Gastroesophageal sphincter (tissue), 4 donors: Measurements from ENCODE around the gene ARHGEF6. TPM values are rescaled to one million over a fixed set of nuclear protein-coding genes. Genes with fewer than 3 reads are reported as not detected.

Experiments
- ATAC-seq: fragments of 150-250 bp; one replicate; pipeline ENCODE4 v1.9.1; 2016; ENCODE audit warnings: mild to moderate bottlenecking, moderate library complexity
- H3K27ac ChIP-seq, 4 donors: fragments of 200-600 bp; sonication (generic) in 3 of 4; 1 replicate in 3 of 4; 2 replicates in 1 of 4; pipeline ENCODE4 v1.5.1; 2016 to 2019
- H3K27me3 ChIP-seq: fragments of 200-600 bp; sonication (generic); one replicate; pipeline ENCODE4 v1.5.1; 2019
- H3K36me3 ChIP-seq, 2 donors: fragments of 200-600 bp; sonication (generic); one replicate each; pipeline ENCODE4 v1.5.1; 2019; ENCODE audit warnings: control low read depth in 1 of 2
- H3K4me1 ChIP-seq, 3 donors: fragments of 200-600 bp; sonication (generic); 1 replicate in 2 of 3; 2 replicates in 1 of 3; pipeline ENCODE4 v1.5.1; 2016 to 2019; ENCODE audit warnings: control low read depth in 2 of 3
- H3K4me3 ChIP-seq, 2 donors: fragments of 200-600 bp; sonication (generic); one replicate each; pipeline ENCODE4 v1.5.1; 2019; ENCODE audit warnings: mild to moderate bottlenecking in 1 of 2, moderate library complexity in 1 of 2
- H3K9me3 ChIP-seq, 3 donors: fragments of 200-600 bp; sonication (generic); one replicate each; pipeline ENCODE4 v1.5.1; 2017 to 2019; ENCODE audit warnings: control low read depth in 2 of 3
- EP300 ChIP-seq: sonication (generic); formaldehyde crosslinking; IDR thresholded peaks from one replicate; pipeline ENCODE4 v1.6.1; 2017; ENCODE audit warnings: antibody characterized with exemption, mild to moderate bottlenecking
- POLR2A ChIP-seq, 2 donors: fragments of 450-650 bp; IDR thresholded peaks; one replicate each; pipeline ENCODE4 v1.6.1; 2017; ENCODE audit warnings: antibody characterized with exemption in 2 of 2, mild to moderate bottlenecking in 2 of 2, moderate library complexity in 1 of 2
- POLR2AphosphoS5 ChIP-seq: sonication (generic); formaldehyde crosslinking; IDR thresholded peaks from one replicate; pipeline ENCODE4 v1.6.1; 2017; ENCODE audit warnings: antibody characterized with exemption
- WGBS, 2 donors: methylation state at CpG; one replicate each; pipeline ENCODE4 v1.1.5; 2018; ENCODE audit warnings: low coverage in 1 of 2; 5-methylcytosine and 5-hydroxymethylcytosine counted together
- total RNA-seq, 4 donors: library from RNA; depleted of rRNA; stranded (reverse); fragments of >200 nt; gene quantifications; one replicate each; pipeline ENCODE4 v1.1.0, GENCODE V29; 2016
- TF ChIP-seq, protein P1 (sequence below), 4 experiments: fragments of 200-600 bp in 2 of 4; fragments of 450-650 bp in 2 of 4; sonication (generic) in 1 of 4; IDR thresholded peaks; one replicate each; pipeline ENCODE4 v1.5.1; 2017 to 2019; ENCODE audit warnings: antibody characterized with exemption in 4 of 4, mild to moderate bottlenecking in 2 of 4, moderate library complexity in 2 of 4

The ARHGEF6 gene
- total RNA-seq, 4 donors from 2014 or later, result 14.2 to 18.5 (median 16.3) TPM

DNA sequence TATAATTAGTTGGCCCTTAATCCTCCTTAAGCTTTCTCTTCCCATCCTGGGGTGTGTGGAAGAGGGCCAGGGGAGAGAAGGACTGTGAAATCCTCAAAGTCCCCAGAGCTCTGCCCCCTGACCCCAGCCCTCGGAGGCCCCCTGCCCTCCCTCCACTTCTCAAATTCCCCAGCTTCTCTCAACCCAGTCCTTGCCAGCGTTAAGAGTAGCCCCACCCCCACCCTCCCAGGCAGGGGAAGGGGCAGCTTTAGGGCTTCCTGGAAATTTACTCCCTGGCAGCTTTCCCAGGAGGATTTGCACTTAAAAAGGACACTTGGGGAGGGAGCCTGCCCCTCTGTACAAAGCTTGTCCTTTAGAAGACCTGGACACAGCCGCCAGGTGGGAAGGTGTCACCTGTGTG, 144.6 kb downstream of the ARHGEF6 start:
- no peaks in the 10 kb centered on the region for H3K36me3 ChIP-seq
- ATAC-seq, result no peak
- TF ChIP-seq EP300 (no peak), POLR2A (IDR thresholded peaks at IDR 0.05) (no peak), POLR2AphosphoS5 (no peak)
- TF ChIP-seq, protein P1, sequence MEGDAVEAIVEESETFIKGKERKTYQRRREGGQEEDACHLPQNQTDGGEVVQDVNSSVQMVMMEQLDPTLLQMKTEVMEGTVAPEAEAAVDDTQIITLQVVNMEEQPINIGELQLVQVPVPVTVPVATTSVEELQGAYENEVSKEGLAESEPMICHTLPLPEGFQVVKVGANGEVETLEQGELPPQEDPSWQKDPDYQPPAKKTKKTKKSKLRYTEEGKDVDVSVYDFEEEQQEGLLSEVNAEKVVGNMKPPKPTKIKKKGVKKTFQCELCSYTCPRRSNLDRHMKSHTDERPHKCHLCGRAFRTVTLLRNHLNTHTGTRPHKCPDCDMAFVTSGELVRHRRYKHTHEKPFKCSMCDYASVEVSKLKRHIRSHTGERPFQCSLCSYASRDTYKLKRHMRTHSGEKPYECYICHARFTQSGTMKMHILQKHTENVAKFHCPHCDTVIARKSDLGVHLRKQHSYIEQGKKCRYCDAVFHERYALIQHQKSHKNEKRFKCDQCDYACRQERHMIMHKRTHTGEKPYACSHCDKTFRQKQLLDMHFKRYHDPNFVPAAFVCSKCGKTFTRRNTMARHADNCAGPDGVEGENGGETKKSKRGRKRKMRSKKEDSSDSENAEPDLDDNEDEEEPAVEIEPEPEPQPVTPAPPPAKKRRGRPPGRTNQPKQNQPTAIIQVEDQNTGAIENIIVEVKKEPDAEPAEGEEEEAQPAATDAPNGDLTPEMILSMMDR (IDR thresholded peaks at IDR 0.05), result no peak
- H3K4me3 ChIP-seq, result no peak overlapping the region
- H3K4me1 ChIP-seq, result no peaks in the 10 kb centered on the region
- H3K27me3 ChIP-seq, result no peaks in the 10 kb centered on the region
- no peaks in the 10 kb centered on the region for H3K9me3 ChIP-seq
- WGBS, 2 donors, result no CpG with 5 or more reads among the region's 3 CpGs
- H3K27ac ChIP-seq, result no peak overlapping the region

DNA sequence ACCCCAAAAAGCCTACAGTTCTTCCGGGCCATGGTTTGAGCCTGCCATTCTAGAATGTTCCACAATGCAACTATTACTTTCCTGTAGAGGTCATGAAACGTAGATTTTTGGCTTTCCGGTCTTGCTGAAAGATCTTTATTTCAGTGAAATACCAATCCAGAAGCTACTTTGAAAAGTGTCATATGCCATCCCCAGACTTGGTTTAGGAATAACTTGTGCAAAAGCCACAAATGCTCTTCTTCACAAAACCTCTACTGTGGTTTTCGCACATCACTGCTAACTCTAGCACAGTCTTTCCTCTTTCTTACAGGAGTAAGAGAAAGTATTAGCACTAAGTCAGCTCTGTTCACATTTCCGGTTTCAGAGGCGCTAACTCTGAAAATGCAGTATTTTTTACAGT, 145.5 kb downstream of the ARHGEF6 start:
- no peaks in the 10 kb centered on the region for H3K27me3 ChIP-seq
- 85% methylated on average over 3 of the region's 6 CpGs; no CpG with 5 or more reads in 1 of the 2 donors for WGBS, 2 donors
- TF ChIP-seq POLR2AphosphoS5 (no peak), POLR2A (IDR thresholded peaks at IDR 0.05) (no peak), EP300 (no peak)
- TF ChIP-seq, protein P1 (IDR thresholded peaks at IDR 0.05), result no peak
- no peak overlapping the region for H3K4me3 ChIP-seq
- no peaks in the 10 kb centered on the region for H3K36me3 ChIP-seq
- no peaks in the 10 kb centered on the region for H3K9me3 ChIP-seq
- no peak overlapping the region for H3K27ac ChIP-seq
- H3K4me1 ChIP-seq, result no peaks in the 10 kb centered on the region
- no peak for ATAC-seq

DNA sequence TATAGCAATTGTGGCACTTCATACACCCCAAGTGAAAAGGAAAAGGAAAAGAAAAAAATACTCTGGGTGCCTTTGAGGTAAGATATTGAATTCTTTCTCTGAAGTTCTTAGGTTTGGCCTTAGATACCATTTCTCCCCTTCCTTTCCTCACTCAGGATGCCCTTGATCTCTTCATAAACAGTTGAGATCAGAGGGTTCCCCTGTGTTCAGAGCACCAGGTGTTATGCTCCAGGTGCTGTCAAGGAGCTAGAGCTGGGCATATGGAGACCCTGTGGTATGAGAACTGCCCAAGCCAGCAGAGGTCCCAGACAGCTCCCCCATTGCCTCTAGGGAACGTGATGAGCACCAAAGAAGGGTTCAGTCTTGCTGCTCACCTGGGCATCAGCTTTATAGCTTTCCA, 149.9 kb downstream of the ARHGEF6 start:
- 40% methylated on average over 1 of the region's 1 CpG; no CpG with 5 or more reads in 1 of the 2 donors for WGBS, 2 donors
- Histone ChIP-seq H3K9me3 (no peaks in the 10 kb centered on the region), H3K27ac (no peak overlapping the region), H3K27me3 (no peaks in the 10 kb centered on the region), H3K36me3 (no peaks in the 10 kb centered on the region), H3K4me3 (no peak overlapping the region), H3K4me1 (no peaks in the 10 kb centered on the region)
- TF ChIP-seq, protein P1 (IDR thresholded peaks at IDR 0.05), result no peak
- TF ChIP-seq EP300 (no peak), POLR2A (IDR thresholded peaks at IDR 0.05) (no peak), POLR2AphosphoS5 (no peak)
- ATAC-seq, result no peak

DNA sequence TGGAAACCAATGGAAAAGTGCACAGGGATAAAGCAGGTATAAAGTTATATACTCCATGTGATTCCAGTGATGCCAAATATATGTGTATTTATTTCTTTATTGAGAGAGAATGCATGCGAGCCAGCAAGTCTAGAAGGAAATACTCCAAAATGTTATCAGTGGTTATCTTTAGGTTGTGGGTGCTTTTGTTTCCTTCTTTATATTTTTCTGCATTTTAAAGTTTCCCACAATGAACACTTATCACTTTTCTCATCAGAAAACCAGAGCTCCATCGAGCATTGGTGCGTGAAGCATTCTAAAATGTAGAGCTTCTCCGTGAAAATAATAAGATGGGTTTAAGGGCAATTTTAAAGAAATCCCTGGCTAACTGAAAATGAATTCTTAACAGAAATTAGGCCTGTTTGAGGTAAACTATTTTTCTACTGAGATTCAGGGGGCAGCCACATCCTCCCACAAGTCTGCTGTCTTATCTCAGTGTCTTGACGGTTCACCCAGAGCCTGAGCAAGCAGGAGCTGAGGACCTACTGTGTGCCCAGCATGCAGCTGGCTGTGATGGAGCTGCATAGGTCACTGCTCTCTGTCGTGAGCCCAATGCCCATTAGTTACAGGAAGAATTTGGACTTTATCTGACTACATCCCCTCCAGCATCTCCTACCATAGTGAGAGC, 151.5 kb downstream of the ARHGEF6 start:
- TF ChIP-seq POLR2A (IDR thresholded peaks at IDR 0.05) (no peak), POLR2AphosphoS5 (no peak), EP300 (no peak)
- TF ChIP-seq, protein P1 (IDR thresholded peaks at IDR 0.05), result no peak
- no peak overlapping the region for H3K4me3 ChIP-seq
- no peaks in the 10 kb centered on the region for H3K4me1 ChIP-seq
- H3K27me3 ChIP-seq, result no peaks in the 10 kb centered on the region
- WGBS, 2 donors, result 62 to 75% methylated on average over 3 to 5 of the region's 6 CpGs
- ATAC-seq, result no peak
- no peaks in the 10 kb centered on the region for H3K36me3 ChIP-seq
- no peaks in the 10 kb centered on the region for H3K9me3 ChIP-seq
- H3K27ac ChIP-seq, result no peak overlapping the region

DNA sequence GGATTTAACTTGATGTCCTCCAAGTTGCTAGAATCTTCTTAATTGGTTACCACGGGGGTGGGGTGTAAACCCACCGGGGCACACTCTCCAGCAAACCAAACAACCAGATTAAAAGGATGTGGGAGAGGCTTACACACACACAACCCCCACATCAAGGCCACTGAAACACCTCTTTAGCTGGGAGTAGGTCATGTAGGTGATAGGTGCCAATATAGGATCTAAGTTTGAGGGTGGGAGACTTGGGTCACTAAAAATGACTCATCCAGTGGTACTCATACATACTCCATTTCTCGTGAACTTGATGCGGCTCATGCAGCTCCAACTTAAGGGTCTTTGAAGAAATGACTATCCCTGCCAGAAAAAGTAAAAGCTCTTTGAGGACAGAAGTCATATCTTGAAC, 153.3 kb downstream of the ARHGEF6 start:
- Histone ChIP-seq H3K27ac (no peak overlapping the region), H3K27me3 (no peaks in the 10 kb centered on the region), H3K4me1 (no peaks in the 10 kb centered on the region), H3K36me3 (no peaks in the 10 kb centered on the region), H3K9me3 (no peaks in the 10 kb centered on the region), H3K4me3 (no peak overlapping the region)
- WGBS, 2 donors, result 70% methylated on average over 3 of the region's 4 CpGs; no CpG with 5 or more reads in 1 of the 2 donors
- TF ChIP-seq, protein P1 (IDR thresholded peaks at IDR 0.05), result no peak
- no peak for TF ChIP-seq POLR2A (IDR thresholded peaks at IDR 0.05)
- TF ChIP-seq EP300, result no peak
- no peak for ATAC-seq
